HG03575 (cell line): Measurements from ENCODE around the gene ABHD14A.
"Not testable (repeated sequence)": the region's sequence is repeated elsewhere in the genome, so short reads cannot be mapped to it uniquely, and the experiment has no call there.

ENCODE experiments used
- ATAC-seq: cut with Tn5 transposase; IDR thresholded peaks from one replicate; pipeline ENCODE4 v1.9.1; 2021; ENCODE audit not compliant: unreplicated experiment, insufficient number of reproducible peaks, low FRiP score; ENCODE audit errors: extremely low read depth

Gene ABHD14A

DNA sequence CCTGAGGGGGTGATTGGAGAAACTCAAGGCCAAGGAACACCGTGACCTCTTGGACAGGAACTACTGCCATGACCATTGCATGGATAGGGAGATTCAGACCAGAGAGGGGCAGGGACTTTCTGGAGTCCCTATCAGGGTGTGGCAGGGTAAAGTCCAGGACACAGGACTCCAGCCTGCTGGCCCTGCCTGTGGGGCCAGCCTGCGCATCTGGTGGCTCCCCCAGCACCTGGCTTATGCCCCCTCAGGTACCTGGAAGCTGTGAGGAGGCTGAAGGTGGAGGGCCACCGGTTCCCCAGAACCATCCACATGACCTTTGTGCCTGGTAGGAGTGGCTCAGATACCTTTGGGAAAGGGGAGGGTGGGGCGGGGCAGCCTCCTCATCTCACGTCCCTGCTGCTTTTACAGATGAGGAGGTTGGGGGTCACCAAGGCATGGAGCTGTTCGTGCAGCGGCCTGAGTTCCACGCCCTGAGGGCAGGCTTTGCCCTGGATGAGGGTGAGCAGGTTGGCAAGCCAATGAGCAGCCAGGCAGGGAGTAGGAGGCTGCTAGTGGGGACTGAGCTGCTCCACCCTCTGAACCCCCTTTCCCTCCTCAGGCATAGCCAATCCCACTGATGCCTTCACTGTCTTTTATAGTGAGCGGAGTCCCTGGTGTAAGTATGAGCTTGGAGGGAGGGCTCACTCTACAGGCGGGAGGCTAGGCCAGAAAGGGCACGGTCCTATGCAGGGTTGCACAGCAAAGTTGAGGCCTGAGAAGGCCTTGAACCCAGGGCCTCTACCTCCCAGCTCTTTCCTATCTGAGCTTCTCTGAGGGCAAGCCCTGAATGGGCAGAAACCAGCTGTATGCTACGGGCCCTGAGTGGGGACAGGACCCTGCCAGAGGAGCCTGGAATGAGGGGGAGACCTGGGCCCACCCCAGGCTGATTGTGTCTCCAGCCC, 11.4 kb downstream of the ABHD14A start:
- no peak for ATAC-seq

- ATAC-seq = no peak
These were observed 12.7 kb downstream of the ABHD14A start for GRCh38 chr3:51987568-51987967.

DNA sequence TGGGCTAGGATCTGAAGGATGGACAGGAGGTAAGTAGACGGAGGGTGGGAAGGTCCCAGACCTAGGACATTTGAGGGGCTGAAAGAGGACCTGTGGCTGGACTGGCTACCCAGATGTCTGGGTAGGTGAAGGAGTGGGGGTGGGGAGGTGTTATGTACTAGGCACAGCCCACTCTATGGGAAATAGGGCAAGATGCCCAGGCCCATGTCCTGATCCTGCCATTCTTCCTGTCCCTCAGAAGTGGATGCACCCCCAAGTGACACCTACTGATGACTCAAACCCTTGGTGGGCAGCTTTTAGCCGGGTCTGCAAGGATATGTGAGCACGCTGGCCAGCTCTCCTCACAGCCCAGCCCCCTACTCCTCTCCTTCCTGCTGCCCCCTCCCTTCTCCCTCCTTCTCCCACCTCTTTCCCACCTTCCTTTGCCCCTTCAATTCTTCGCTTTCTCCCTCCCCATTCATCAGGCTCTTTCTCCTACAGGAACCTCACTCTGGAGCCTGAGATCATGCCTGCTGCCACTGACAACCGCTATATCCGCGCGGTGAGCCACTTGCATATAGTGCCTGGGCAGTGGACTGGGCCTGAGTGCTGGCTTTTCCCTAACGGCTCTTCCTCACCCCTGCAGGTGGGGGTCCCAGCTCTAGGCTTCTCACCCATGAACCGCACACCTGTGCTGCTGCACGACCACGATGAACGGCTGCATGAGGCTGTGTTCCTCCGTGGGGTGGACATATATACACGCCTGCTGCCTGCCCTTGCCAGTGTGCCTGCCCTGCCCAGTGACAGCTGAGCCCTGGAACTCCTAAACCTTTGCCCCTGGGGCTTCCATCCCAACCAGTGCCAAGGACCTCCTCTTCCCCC, 13.7 kb downstream of the ABHD14A start:
- ATAC-seq = no peak

DNA sequence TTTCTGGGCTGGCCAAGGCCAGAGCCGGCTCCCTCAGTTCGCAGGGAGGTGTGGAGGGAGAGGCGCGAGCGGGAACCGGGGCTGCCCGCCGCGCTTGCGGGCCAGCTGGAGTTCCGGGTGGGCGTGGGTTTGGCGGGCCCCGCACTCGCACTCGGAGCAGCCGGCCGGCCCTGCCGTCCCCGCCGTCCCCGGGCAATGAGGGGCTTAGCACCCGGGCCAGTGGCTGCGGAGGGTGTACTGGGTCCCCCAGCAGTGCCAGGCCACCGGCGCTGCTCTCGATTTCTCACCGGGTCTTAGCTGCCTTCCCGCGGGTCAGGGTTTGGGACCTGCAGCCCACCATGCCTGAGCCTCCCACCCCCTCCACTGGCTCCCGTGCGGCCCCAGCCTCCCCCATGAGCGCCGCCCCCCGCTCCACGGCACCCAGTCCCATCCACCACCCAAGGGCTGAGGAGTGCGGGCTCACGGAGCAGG, 15.7 kb downstream of the ABHD14A start:
- ATAC-seq = not testable (repeated sequence)

DNA sequence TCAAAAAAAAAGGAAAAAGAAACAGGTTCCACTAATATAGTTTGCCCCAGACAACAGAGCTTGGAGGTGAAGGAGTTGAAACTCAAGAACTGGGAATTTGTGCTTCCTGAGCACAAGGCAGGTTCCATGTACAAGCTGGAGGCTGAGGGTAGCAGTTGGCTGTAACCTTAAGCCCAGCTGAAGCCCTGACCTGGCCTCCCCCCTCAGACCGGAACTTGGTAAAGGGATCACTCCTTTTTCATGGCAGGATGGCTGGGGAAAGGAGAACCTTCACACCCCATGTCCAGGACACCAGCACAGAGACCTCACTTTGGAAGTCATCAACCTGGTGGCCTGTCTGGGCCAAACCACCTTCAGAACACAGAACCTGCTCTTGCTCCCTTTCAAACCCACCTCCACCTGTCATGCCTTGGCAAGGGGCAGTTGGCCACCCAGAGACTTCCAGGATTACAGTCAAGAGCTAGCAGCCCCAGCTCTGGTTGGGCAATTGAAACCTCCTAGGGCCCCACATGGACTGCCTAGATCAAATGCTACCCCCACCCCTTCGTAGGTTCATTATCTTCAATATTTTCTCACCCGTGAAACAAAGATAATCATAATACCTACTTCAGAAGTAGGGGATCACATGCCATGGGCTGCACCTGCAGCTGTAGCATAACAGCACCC, 17.3 kb downstream of the ABHD14A start:
- no peak for ATAC-seq

DNA sequence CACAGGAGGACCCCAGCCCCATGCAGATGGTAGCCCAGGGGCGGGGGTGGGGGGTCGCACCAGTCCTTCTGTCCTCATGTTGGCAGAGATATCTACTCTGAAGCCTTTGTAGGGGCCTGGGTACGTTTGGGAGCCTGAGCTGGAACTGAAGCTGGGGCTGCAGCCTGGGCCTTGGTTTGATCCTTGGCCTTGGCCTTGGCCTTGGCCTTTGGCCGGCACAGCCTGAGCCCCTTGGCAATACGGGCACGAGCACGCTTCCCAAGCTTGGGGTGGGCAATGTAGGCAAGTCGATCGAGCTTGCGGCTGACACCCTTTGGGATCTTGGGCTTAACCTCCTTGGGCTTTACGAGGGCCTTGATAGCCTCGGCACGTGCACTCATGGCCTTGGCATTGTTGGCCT, 18.8 kb downstream of the ABHD14A start:
- not testable (repeated sequence) for ATAC-seq

GRCh38 chr3:51994530-51994929, 19.7 kb downstream of the ABHD14A start:
- no peak for ATAC-seq

- peak; percentile 56 for ATAC-seq
These were observed 20.7 kb downstream of the ABHD14A start, which contains the start of gene RPL29 for GRCh38 chr3:51995346-51996163. Gene RPL29 (minus strand): TSS chr3:51995895. CDS start chr3:51995461, 434 bp downstream.

GRCh38 chr3:51997172-51997571, 22.3 kb downstream of the ABHD14A start:
- ATAC-seq = no peak

- ATAC-seq = no peak
These were observed 23.2 kb downstream of the ABHD14A start for GRCh38 chr3:51997935-51998596.

DNA sequence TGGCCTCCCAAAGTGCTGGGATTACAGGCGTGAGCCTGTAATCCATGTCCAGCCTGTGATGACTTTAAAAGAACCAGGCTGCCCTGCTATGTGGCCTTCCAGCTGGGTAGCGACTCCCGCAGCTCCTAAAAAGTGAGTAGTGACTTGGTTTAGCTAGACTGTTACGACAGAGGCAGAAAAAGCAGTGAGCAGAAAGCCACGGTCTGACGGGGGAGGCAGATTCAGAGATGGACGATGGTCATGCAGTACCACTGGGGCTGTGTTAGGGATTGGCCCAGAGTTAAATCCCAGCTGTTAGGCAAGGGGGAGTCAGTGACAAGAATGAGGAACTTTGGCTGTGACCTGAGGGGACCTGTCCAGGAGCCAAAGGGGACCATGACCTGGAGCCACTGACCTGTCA, 23.9 kb downstream of the ABHD14A start:
- no peak for ATAC-seq

GRCh38 chr3:51999846-52000245, 25.0 kb downstream of the ABHD14A start:
- ATAC-seq = no peak

DNA sequence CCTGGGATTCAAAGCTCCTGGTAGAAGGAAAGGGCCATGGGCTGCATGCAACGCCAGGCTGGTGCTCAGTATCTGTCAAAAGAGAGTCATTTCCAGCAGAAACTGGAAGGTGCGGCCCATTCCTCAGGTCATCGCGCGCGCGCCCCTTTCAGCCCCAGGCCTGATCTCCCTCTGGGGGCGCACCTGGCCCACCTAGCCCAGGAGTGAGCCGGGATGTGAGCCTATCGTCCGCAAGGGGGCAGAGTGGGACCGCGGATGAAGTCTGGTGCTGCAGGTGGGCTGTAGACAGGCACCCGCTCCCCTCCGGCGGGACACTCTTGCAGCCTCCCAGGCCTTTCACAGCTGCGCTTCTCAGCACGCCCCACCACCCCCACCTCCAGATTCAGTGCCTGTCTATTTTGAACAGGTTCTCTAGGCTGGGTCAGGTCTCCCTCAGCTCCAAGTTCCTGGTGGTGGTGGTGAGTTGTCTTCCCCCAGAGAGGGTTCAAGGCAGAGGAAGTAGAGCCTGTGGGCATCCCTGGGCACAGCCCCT, 26.6 kb downstream of the ABHD14A start:
- ATAC-seq = no peak

DNA sequence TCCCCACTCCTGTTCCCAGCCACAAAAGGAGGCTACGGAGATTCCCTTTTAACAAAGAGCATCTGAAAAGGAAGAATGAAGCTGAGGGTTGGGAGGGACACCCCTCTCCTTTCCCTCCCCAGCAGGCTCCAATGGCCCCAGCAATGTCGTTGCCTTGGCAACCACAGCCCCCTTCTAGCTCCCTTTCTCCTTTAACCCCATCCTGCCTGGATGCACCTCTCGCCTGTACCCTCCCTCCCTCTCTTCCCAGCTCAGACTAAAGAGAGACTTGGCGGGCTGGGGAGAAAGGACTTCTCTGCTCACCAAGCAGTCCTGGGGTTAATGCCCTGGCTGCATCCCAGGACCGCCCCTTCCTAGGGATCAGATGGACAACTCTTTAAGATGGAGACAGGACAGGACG, 27.9 kb downstream of the ABHD14A start:
- ATAC-seq = no peak

DNA sequence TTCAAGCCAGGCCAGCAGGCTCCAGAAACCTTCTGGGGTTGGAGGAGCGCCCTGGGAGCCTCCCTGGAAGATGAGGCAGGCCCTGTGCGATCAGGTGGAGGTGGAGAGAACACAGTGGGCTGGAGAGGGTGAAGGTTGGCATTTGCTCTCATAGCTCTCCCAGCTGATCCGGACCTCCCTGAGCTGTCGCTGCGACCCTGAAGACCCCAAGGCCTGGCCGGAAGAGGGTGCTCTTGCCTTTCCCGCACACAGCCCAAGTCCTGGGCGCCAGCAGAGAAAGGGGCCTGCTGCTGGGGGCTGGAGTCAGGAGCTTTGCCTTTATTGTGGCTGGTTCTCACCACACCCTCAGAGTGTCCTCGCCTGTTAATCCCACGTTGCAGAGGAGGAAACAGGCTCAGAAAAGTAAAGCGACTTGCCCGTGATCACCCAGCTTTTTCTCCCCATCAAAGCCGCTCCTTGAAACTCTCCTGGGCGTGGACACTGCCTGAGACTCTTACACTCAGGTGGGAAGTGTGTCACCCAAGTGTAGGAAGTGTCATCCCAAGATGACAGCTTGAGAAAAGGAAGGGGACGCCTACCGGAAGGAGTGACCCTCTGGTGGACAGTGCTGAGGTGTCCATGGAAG, 29.4 kb downstream of the ABHD14A start:
- ATAC-seq = no peak

GRCh38 chr3:52004906-52005395, 30.1 kb downstream of the ABHD14A start:
- ATAC-seq = no peak

DNA sequence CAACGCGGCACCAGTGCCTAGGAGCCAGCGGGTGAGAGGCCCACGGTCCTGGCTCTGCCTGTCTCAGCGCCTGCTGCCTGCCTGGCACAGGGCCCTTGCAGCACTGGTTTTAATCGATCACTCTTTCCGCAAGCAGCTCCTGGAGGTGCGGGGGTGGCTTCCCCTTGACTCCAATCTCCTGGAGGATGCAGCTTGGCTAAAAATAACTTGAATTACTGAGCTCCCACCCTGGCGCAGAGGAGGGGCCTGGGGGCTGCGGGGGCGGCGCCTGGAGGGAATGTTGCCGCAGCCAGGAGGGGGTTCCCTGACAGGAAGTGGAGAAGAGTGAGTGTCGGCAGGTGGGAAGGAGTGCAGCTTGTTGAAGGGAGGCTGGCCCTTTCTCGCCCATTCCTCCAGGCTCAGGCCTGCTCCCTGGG, 30.7 kb downstream of the ABHD14A start:
- no peak for ATAC-seq
